GM18499 (cell line): ENCODE results near the gene EFS.
"Not testable (repeated sequence)": the region's sequence is repeated elsewhere in the genome, so short reads cannot be mapped to it uniquely, and the experiment has no call there.

Source experiments
- ATAC-seq: cut with Tn5 transposase; IDR thresholded peaks from one replicate; pipeline ENCODE4 v1.9.1; 2021; ENCODE audit warnings: moderate number of reproducible peaks; ENCODE audit not compliant: insufficient read depth, unreplicated experiment

Gene EFS

DNA sequence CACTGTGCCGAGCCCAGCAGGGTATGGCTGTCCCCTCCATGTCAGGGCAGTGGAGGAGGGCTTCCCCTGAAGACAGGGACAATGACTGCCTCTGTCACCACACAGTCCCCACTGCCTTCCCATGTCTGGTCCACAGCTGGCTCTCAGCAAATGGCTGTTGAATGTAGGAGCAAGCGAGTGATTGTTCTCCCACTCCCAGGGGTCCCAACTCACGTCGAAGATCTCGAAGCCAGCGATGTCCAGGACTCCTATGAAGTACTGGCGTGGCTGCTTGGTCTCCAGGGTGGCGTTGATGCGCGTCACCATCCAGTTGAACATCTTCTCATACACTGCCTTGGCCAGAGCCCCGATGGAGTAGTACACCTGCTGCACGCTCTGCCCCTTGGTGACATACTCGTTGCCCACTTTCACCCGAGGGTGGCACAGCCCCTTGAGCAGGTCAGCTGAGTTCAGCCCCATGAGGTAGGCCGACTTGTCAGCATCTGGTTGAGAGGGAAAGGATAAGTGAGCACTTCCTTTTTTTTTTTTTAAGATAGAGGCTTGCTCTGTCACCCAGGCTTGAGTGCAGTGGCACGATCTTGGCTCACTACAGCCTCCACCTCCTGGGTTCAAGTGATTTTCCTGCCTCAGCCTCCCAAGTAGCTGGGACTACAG is 35.7 kb upstream of the EFS start:
- ATAC-seq: not testable (repeated sequence)

DNA sequence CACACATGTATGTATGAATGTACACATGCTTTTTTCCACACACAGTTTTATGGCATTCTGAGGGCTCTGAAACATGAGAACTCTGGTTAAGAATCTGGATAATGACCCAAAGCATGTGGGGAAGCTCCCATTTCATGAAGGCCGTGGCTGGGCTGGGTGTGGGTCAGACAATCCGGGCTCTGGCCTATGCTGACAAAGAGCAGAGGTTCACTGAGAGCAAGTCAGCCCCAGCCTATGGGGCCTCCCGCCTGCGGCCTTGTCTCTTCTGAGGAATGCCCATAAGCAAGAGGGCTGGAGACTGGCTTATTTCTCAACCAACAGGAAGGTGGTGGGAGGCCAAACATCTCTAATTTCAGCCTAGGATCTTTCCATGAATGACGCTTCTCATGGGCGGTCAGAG is 34.6 kb upstream of the EFS start:
- no peak for ATAC-seq

DNA sequence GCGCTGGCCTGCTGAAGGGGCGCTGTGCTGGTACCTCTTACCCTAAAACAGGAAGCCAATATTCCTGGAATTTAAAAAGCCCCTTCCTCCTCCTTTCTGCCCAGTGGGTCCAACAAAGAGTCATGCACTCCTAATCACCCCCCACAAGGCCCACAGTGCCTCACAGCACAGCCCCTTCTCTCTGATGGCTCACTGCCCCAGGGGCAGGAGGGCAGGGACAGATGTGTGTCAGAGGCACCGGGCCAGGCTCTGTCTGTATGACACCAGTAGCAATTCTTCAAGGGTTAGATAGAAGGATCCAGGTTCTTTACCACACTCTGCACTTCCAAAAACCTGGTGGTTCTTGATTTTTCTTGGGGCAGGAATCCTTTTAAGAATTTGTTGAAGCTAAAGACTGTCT is 34.2 kb upstream of the EFS start:
- ATAC-seq: no peak

DNA sequence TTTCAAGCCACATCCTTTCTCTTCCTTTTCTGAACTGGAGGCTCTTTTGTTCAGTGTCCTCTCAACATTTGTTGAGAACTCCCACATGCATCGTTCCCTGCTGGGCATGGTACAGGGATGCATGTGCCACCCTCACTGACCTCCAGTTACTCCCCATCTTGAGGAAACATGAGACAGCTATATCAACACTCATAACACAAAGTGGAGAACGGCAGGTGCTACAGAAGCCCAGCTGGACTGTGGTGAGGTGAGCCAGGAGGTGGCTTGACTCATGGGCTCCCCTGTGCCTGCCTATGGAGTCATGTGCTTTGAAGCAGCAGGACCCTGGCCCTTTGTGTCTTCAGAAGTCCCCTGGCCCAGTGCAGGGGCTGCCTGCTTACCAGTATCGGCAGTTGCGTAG is 33.4 kb upstream of the EFS start:
- no peak for ATAC-seq

DNA sequence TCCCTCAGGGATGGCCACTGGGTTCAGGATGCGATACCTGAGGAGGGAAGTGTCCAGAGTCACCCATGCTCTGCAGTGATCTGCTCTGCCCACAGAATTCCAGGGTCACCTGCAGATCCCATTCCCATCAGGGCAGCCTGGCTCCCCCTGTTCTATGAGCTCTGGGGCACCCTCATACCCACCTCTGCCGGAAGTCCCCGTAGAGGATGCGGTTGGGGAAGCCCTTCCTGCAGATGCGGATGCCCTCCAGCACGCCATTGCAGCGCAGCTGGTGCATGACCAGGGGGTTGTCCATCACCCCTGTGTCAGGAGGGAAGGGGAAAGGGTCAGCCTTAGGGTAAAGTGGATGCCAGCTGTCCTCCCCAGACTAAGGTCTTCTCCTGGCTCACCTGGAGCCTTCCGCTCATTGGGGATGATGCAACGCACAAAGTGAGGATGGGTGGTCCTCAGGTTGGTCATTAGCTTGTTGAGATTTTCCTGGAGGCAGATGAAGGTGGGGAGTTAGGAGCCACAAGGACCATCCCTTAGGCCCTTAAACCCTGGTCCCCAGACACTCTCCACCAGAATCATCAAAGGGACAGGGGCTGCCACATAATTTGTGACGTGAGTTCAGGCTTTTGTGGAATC is 31.9 kb upstream of the EFS start:
- no peak for ATAC-seq

DNA sequence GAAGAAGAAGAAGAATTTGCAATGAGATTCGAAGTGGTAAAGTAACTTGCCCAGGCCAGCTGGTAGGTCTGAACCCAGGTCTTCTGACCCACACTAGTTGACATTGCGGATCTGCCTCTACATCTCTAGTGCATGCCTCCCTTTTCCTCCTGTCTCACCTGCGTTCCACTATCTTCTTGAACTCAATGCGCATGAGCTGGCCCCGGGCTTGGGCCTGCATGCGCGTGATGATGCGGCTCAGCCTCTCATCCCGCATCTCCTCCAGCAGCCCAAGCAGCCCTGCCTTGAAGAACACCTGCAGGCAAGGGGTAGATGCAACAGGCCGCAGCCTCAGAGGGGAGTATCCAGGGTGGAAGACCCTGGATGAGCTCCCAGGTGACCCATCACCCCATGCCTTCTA is 31.2 kb upstream of the EFS start:
- no peak for ATAC-seq

DNA sequence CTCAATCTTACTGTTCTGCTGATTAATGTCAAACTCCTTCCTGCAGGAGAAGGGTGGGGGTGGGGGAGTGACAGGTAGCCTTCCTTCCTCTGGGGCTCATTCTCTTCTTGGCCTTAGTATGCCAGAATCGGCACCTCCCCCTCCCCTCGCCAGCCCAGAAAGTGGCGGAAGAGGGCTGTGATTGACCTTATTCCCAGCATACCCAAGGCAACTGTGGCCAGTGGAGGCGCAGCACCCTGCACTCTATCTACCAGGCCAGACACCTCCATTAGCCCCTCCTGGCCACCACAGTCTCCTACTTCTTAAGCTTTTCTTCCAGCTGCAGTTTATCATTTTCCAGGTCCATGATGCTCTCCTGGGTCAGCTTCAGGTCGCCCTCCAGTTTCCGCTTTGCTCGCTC is 27.6 kb upstream of the EFS start:
- ATAC-seq: no peak

DNA sequence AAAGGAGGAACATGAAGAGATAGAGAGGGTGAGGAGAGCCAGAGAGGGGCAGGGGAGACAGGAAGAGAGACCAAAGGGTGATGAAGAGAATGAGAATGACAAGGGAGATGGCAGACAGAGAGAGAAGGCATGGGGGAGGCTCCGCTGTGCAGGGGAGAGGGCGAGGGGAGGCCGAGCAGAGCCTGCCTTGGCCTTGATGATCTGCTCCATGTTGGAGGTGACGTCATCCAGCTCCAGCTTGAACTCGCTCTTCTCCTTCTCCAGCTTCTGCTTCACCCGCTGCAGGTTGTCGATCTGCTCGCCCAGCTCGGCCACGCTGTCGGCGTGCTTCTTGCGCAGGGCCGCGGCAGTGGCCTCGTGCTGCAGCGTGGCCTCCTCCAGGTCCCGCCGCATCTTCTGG is 24.9 kb upstream of the EFS start:
- not testable (repeated sequence) for ATAC-seq

DNA sequence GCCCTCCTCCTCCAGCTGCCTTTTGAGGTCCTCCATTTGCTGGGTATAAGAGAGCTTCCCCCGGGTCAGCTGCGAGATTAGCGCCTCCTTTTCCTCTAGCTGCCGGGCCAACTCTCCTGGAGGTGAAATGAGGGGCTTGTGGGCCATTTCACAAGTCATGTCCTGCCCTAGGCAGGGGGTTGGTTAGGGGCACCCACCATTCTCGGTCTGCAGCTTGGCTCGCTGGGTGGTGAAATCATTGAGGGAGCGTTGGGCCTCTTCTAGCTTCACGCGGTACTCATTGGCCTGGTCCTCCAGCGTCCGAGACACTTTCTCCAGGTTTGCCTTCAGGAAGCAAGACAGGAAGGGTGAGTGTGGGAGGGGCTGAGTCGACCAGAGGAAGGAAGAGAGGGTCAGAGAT is 24.4 kb upstream of the EFS start:
- no peak for ATAC-seq

DNA sequence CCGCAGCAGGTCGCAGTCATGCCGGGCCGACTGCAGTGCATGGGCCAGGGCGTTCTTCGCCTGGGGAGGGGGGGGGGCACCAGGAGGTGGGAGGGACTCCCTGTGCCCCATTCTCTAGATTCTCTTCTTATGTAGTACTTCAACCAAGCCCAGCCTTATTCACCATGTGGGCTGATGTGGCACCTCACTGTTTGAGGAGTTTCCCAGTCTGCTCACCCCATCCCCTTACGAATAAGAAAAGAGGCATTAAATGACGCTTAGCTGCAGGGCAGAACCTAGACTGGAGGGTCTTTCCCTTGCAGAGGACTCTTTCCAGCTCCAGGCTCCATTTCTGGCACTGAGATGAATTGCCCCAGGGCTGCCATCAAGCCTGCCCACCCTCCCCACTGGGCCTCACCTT is 24.0 kb upstream of the EFS start:
- ATAC-seq: no peak

DNA sequence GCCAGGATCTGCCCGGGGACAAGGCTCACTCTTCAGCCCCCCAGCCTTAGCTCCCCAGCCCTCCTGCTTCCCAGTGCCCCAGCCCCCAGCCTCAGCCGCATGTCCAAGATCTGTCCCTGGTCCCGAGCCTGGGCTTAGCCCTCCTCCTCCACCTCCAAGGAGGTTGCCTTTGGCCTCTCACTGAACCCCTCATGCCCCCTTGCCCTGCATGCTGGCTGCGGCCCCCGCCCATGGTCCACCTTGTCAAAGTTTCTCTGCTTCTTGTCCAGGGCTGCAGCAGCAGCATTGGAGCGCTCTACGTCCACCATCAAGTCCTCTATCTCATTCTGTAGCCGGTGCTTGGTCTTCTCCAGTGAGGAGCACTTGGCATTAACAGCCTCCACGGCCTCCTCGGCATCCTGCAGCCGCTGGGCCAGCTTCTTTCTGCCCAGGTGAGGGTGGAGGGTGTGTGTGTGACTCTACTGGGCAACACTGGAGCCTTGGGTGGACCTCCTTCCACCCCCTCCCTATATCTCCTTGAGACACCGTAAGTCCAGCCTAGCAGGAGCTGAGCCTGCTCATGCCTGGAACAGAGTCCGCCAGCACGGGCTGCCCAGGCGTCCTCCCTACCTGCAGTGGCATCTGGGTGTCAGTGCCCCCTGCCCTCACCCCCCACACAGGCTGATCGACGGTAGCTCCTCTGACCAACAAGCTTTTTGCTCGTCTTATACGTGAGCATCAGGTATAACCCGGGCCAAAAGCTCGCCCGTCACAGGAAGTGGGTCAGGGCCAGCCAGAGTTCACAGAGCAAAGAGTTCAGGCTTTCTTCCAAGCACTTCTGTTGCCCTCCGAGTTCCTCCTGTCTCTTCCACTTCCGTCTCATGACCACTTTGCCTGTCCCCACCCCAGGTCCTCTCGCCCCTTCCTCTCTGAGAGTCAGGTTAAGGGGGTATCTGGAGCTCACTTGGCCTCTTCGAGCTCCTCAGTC is 23.2 kb upstream of the EFS start:
- no peak for ATAC-seq

DNA sequence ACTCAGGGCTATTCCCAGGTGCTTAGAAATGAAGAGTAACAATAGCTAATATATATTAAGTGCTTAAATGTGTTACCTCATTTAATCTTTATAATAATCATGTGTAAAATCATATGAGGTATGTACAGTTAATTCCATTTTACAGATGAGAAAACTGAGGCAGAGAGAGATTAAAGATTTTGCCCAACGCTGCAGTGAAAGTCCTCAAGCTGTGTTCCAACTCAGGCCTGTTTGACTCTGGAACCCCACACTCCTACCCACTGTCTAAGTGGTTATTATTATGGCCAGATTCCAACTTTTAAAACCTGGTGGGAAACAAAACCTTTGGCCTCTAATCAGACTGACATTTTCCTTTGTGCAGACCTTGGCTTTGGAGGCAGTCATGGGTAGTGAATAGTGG is 22.0 kb upstream of the EFS start:
- ATAC-seq: no peak

DNA sequence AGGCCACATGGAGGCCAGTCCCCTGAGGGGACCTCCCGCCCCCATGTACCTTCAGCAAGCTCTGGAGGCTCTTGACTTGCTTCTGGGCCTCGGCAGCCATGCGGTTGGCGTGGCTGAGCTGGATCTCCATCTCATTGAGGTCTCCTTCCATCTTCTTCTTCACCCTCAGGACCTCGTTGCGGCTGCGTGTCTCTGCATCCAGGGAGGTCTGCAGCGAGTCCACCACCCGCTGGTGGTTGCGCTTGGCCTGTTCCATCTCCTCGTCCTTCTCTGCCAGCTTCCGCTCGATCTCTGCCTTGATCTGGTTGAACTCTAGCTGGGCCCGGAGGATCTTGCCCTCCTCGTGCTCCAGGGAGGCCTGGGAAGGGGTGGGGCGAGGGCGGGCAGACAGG is 21.3 kb upstream of the EFS start:
- ATAC-seq: not testable (repeated sequence)

DNA sequence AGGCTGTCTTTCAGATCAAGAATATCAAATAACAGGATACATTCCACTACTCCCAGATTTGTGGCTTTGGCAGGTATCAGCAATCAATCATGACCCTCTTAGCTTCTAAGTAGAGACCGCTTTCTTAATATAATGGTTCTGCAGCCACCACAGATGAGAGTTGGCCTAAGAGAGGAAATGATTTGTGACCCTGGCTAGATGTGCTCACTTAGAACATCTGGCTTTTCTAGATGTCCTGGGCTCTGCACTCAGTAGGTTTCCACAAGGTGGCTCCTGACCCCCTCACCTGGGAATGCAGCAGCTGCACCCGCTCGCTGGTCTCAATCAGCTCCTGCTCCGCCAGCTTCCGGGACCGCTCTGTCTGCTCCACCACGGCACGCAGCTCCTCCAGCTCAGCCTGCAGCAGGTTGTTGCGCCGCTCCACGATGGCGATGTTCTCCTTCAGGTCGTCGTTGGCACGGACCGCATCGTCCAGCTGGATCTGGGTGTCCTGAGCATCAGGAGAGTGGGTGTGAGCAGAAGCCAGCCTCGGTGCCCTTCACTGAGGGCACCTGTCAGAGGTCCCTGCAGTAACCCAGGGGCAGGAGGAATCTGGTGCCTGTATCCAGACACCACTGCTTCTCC is 20.8 kb upstream of the EFS start:
- no peak for ATAC-seq

DNA sequence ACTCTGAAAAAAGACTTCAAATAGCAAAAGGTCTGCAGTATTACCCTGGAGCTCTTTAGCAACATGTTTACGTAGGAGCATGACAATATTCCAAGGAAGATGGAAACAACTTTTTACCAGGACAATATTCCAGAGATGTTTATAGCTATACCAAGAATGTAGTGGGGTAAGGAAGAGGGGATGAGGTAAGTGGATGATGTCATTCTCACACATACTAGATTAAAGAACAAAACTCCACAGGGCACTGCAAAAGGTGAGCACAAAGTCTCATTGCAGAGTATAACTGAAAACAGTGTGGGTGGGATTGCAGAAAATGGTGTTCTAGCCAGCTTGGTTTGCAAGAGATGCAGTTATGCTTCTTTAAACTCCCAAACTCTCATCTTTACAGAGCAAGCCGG is 20.3 kb upstream of the EFS start:
- ATAC-seq: no peak

DNA sequence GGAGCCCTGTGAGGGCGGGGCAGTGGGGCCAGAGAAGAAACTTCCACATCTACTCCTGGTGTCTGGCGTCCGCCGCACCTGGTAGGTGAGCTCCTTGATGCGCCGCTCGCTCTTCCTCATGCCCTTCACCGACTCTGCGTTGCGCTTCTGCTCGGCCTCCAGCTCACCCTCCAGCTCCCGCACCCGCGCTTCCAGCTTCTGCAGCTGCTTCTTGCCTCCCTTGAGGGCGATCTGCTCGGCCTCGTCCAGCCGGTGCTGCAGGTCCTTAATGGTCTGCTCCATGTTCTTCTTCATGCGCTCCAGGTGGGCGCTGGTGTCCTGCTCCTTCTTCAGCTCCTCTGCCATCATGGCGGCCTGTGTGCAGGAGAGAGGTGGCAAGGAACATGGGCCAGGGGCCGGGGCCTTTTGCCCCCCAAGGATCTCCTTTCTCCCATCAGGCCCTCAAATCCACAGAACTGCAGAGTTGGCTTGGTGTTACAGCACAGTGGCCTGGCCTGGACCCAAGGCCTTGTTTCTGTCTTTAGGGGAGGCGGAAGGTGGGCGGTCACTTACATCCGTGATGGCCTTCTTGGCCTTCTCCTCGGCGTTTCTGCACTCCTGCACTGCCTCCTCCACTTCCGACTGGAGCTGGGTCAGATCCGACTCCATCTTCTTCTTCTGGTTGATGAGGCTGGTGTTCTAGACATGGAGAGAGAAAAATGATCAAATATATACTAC is 19.6 kb upstream of the EFS start:
- ATAC-seq: no peak

DNA sequence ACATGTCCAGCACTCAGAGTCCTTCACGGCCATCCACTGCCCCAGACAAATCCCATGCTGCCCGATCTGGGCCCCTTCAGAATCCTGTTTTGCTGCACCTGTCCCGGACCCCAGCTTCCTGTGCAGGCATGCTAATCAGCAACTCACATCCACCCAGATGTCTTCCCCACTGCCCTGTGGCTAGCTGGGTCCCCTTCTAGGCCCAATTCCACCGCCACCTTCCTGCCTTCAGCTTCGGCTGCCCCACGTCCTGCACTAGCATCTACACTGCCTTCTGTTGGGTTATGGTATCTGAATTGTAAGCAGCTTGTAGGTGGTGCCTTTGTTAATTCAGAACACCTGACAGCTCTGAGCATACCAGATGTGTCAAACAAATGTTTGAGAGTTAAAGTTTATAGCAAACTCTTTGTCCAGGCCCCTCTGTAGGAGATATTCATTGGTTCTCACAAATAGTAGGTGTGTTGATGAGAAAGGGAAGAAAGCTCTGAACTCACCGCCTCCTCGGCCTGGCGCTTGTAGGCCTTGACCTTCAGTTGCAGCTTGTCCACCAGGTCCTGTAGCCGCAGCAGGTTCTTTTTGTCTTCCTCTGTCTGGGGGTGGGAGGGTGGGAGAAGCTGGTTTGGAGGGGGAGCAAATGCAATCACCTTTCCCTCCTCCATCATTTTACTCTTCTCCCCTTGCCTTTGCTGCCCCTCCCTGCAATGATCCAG is 17.9 kb upstream of the EFS start:
- no peak for ATAC-seq

DNA sequence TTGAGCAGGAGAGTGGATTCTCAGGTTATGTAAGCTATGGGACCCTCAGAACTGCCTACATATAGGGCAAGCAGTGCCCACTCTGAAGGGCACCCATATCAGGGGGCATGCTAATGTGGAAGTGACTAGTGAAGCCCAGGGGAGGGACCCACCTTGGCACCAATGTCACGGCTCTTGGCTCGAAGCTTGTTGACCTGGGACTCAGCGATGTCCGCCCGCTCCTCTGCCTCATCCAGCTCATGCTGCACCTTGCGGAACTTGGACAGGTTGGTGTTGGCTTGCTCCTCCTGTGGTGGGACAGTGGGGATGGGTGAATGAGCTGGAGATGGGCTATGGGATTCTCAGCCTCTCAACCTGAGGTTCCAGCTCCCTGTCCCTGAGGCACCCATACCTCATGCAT is 17.3 kb upstream of the EFS start:
- no peak for ATAC-seq

DNA sequence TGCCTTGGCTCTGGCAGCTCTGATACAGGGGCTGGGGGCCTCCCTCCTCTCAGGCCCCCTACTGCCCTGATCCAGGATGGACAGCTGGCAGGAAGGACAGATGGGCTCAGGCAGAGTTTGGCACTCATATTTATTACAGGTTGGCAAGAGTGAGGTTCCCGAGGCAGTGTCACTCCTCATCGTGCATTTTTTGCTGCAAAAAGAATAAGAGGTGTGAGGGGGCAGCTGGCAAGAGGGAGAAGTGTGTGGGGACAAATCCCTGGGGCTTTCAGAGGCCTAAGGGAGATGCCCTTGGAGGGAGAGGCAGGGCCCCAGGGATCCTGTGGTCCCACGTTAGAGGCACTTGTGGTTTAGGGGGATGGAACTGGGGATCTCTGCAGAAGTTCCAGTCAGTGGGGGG is 16.9 kb upstream of the EFS start:
- ATAC-seq: no peak

DNA sequence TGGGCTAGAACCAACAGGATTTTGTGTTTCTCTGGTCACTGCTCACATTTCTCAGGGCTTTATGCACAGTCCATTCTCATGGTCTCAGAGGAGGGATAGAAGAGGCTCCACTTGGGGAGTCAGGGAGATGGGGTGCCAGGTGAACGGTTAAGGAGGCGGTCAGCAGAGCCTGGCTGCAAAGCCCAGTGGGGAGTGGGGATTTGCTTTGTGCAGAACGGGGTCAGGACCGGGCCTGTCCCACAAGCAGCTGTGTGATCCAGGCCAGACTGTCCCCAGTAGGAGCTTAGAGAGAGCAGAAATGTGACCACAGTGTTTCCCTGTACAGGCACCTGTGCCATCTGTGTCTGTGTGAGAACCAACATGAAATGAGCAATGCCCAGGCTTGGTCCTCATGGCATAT is 16.0 kb upstream of the EFS start:
- no peak for ATAC-seq
